HG03354 (cell line): Measurements from ENCODE around the gene MAGEE2.
"Not testable (repeated sequence)": the region's sequence is repeated elsewhere in the genome, so short reads cannot be mapped to it uniquely, and the experiment has no call there.

Source experiments
- ATAC-seq: cut with Tn5 transposase; IDR thresholded peaks from one replicate; pipeline ENCODE4 v1.9.1; 2021; ENCODE audit warnings: mild to moderate bottlenecking; ENCODE audit not compliant: unreplicated experiment, poor library complexity, severe bottlenecking

Gene MAGEE2

GRCh38 chrX:75784680-75785491 lies at the start of gene MAGEE2:
TSS of gene MAGEE2 (minus strand) at chrX:75785254. CDS start at chrX:75785051, 203 bp downstream.
- no peak for ATAC-seq

GRCh38 chrX:75786290-75786689 lies 1.2 kb upstream of the MAGEE2 start:
- ATAC-seq, result no peak

GRCh38 chrX:75781611-75782010 lies 3.4 kb downstream of the MAGEE2 start:
- no peak for ATAC-seq

GRCh38 chrX:75768063-75768462 lies 17.0 kb downstream of the MAGEE2 start:
- ATAC-seq, result not testable (repeated sequence)

- no peak for ATAC-seq
Observed at GRCh38 chrX:75748431-75748830, 36.6 kb downstream of the MAGEE2 start.

- peak; percentile 92 for ATAC-seq
Observed at GRCh38 chrX:75746891-75747639, 38.0 kb downstream of the MAGEE2 start.
